ENCODE data around the gene SEMA6A. TPM values are rescaled to one million over a fixed set of nuclear protein-coding genes. Genes with fewer than 3 reads are reported as not detected.

Gene SEMA6A
- total and polyA plus RNA-seq, 12 donors: 2.9 to 11.3 (median 7.8) TPM

DNA sequence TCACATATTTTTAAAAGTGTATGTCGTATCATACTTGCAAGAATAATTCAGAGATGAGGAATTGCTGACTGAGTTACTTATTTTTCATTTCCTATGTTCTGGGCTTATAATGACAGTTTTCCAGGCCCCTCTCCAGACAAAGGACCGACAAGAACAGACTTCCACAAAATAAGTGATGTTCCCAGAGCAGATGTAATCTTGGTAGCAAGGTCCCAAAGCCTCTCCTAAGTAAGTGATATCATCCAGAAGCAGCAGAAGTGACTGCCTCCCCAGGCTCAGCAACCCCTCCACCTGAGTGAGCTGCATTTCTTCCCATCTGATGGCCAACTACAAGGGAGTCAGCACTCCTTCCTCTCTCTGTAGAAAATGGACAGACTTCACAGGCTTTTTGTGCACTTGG, 57.1 kb downstream of the SEMA6A start:
- peaks cover 0 to 70% (median 30%) of the 10 kb centered on the region in 9 donors for H3K4me1 ChIP-seq
- intact Hi-C loops (cut with DNase I): no loop called here
- no peak for ATAC-seq

DNA sequence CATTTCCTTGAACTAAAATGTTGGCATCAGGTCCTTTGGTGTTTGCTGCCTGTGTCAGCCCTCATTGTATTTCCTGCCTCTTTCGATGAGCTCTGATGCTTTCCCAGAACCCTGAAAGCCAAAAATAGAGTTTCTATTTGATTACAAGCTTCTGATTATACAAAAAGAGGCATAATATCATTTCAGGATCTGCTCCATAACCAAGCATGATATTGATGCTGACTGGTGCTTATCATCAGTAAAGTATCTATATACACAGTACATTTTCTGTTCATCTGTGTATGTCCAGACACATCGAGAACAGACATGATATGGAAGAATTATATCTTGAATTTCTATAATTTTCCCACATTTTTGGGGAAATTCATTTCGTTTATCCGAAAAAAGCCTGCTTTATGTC, 58.6 kb downstream of the SEMA6A start:
- DNase-seq (no peak), ATAC-seq (no peak)
- H3K9me3 ChIP-seq: no peaks in the 10 kb centered on the region
- 64 to 80% methylated on average over 4 of the region's 4 CpGs for WGBS, 2 donors
- peaks cover 0 to 56% (median 18%) of the 10 kb centered on the region in 9 donors for H3K4me1 ChIP-seq
- TF ChIP-seq, protein P1, sequence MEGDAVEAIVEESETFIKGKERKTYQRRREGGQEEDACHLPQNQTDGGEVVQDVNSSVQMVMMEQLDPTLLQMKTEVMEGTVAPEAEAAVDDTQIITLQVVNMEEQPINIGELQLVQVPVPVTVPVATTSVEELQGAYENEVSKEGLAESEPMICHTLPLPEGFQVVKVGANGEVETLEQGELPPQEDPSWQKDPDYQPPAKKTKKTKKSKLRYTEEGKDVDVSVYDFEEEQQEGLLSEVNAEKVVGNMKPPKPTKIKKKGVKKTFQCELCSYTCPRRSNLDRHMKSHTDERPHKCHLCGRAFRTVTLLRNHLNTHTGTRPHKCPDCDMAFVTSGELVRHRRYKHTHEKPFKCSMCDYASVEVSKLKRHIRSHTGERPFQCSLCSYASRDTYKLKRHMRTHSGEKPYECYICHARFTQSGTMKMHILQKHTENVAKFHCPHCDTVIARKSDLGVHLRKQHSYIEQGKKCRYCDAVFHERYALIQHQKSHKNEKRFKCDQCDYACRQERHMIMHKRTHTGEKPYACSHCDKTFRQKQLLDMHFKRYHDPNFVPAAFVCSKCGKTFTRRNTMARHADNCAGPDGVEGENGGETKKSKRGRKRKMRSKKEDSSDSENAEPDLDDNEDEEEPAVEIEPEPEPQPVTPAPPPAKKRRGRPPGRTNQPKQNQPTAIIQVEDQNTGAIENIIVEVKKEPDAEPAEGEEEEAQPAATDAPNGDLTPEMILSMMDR (IDR thresholded peaks at IDR 0.05): no peak
- H3K27ac ChIP-seq: no peak overlapping the region
- intact Hi-C loops (cut with DNase I): no loop called here
- no peaks in the 10 kb centered on the region for H3K36me3 ChIP-seq
- H3K27me3 ChIP-seq: no peaks in the 10 kb centered on the region
- no peak overlapping the region for H3K4me3 ChIP-seq

More for the DNA sequence above, 57.1 kb downstream of the SEMA6A start:
- H3K9me3 ChIP-seq: no peaks in the 10 kb centered on the region
- TF ChIP-seq, protein P1 (IDR thresholded peaks at IDR 0.05): no peak
- WGBS, 2 donors: 49 to 70% methylated on average over 2 of the region's 2 CpGs
- DNase-seq: no peak
- H3K36me3 ChIP-seq: no peaks in the 10 kb centered on the region
- peak overlapping the region in 3 of 10 donors; percentile 24 to 29 (median 26) for H3K27ac ChIP-seq
- no peak overlapping the region for H3K4me3 ChIP-seq
- no peaks in the 10 kb centered on the region for H3K27me3 ChIP-seq

DNA sequence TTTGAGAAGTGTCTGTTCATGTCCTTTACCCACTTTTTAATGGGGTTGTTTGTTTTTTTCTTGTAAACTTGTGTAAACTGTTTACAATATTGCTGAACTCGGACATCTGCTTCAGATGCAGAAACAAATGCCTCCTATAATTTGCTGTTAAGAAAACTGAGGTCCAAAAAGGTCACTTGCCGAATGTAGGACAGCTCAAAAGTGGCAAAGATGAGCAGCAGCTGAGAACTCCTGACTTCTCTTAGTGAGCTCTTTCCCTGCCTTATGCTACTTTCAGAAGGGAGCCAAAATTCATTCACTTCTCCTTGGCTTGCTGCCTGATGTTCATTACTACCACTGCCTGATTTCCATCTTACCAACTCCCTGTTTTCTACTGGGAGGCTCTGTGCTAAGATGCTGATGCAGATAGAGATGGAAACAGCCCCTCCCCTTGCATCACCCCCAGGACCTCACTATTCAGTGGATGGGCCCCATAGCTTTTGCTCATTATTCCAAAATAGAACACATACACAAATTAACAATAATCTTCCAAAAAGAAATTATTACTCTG, 60.1 kb downstream of the SEMA6A start:
- ATAC-seq (no peak), DNase-seq (no peak)
- Histone ChIP-seq H3K27ac (no peak overlapping the region), H3K27me3 (no peaks in the 10 kb centered on the region), H3K9me3 (no peaks in the 10 kb centered on the region), H3K36me3 (no peaks in the 10 kb centered on the region), H3K4me3 (no peak overlapping the region), H3K4me1 (peaks cover 0 to 44% (median 14%) of the 10 kb centered on the region in 9 donors)
- 85 to 98% methylated on average over 2 of the region's 2 CpGs for WGBS, 2 donors
- TF ChIP-seq, protein P1 (IDR thresholded peaks at IDR 0.05): no peak
- intact Hi-C loops (cut with DNase I): no loop called here

DNA sequence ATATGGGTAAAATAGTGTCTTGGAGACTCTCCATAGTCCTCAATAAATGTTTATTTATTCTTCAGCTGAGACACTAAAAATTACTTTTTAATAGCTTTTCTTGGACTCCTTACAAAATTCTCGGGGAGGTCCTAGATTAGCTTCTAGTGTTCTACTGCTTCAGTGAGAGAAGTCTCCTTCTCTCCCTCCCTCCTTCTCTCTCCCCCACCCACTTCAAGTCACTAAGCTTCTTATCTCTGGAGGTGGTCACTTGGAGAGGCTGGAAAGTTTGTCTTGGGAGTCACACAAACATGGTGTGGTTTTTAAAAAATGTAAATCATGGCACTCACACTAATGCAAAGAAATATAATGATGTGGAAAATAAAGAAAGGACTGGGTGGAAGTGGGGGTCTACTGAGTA, 64.1 kb downstream of the SEMA6A start:
- TF ChIP-seq, protein P1 (IDR thresholded peaks at IDR 0.05): no peak
- Histone ChIP-seq H3K4me3 (no peak overlapping the region), H3K4me1 (peaks cover 0 to 29% (median 2%) of the 10 kb centered on the region in 9 donors), H3K36me3 (no peaks in the 10 kb centered on the region), H3K27ac (no peak overlapping the region), H3K9me3 (no peaks in the 10 kb centered on the region), H3K27me3 (no peaks in the 10 kb centered on the region)
- no peak for ATAC-seq
- WGBS, 2 donors: 46 to 47% methylated on average over 1 of the region's 1 CpG
- no peak for DNase-seq
- intact Hi-C loops (cut with DNase I): no loop called here
